IPS-11a (cell line): ENCODE data around the gene ITM2B.
"Not testable (repeated sequence)": the region's sequence is repeated elsewhere in the genome, so short reads cannot be mapped to it uniquely, and the experiment has no call there.

Experiments used
- H3K4me3 ChIP-seq: one replicate; pipeline ENCODE4 v1.5.1; 2013; ENCODE audit warnings: low read depth, low read length, control low read depth

Gene ITM2B

DNA sequence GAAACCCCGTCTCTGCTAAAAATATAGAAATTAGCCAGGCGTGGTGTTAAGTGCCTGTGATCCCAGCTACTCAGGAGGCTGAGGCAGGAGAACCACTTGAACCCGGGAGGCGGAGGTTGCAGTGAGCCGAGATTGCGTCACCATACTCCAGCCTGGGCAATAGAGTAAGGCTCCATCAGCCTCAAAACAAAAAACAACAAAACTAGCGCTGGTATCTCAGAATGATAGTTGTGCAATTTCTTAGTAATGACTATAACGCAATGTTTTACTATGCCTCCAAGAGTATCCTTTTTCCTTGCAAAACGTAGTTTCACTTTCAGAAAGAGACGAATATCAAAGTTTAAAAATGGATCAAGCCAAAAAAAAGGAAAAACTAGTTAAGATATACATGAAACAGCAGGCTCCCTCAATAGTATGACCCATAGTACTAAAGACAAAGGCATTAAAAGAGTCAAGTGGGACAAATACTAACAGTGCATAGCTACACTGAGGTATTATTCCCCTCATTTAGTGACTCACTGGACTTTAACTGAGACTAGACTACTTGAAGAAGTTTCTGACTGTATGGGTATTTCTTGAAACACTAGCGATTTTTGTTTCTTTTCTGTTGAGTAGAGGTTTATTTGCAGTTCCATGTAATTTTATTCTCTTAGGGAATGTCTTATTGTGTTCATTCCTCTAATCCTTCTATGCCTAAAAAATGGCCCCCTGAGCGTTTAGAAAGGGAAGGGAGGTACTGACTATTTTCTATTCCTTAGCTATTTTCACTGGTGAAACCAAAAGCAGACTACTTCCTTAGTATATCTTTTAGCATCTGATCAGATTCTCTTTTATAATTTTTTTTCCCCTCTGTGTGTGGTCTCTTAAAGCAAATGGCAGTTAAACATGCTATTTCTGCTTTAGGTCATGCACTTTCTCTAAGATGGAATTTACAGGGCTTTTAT is 10.4 kb upstream of the ITM2B start:
- no peak overlapping the region for H3K4me3 ChIP-seq

GRCh38 chr13:48224701-48225100 is 8.3 kb upstream of the ITM2B start:
- no peak overlapping the region for H3K4me3 ChIP-seq

DNA sequence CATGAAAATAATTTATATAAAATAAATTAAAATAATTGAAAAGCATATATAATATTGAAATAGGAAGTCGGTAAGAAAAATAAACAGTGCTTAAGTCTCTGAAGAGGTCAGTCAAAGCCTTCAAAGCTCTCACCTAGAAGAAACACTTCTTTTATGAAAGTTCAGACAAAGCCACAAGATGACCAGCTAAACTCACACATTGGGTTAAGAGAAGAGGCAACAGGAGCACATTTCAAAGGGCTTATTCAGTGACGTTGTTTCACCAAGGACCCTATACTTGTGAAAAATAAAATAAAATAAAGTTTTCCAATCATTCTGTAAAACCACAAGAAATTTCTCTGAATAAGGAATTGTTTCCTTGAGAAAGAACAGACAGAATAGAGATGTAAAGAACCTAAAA is 2.5 kb upstream of the ITM2B start:
- no peak overlapping the region for H3K4me3 ChIP-seq

DNA sequence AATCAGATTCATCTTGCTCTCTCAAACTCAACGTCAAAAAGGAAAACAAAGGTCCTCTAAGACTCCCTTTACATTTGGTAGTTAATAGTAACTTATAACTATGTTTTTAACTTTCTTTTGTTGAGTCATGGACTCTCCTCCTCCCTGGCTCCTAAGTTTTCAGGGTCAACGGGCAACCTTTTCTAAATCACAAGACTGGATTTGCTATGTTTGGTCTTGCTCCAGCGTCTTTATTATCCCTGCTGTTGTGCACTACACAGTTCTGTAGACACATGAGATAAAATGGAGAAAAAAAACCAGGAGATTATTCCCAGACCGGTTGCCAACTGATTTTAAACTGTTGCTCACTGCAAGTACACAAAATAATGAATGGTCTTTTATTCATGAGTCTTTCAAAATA is 1.9 kb upstream of the ITM2B start:
- H3K4me3 ChIP-seq = no peak overlapping the region

- H3K4me3 ChIP-seq = no peak overlapping the region
These were observed 1.1 kb upstream of the ITM2B start for GRCh38 chr13:48231933-48232332.

DNA sequence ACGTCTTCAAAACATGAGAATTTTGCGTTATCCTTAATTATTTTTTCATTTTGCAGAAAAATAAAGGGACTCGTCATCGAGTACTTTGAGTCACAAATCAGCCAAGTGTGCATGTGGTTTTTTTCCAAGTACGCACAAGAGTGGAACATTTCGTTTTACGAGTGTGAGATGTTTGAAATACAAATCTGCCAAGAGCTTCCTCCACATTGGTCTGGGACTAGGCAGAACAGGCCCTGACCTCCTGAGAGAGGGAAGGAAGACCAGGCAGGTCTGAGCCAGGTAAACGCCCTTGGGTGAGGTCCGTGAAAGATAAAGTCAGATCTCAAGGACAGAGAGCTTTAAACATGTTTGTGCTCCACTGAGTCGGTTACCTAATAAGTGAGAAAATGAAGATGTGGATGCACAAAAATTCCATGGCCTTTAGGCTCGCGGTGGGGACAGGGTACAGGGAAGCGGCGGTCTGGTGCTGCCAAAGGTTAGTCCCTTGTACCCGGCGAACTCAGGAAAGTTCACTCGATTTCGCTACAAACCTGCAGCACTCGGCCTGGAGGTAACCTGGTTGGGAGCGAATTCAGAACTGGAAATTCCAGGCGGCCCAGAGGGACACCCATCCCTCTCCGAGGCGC is 473 bp upstream of the ITM2B start:
- peak overlapping the region; percentile 99 for H3K4me3 ChIP-seq

- peak overlapping the region; percentile 99 for H3K4me3 ChIP-seq
These were observed 983 bp downstream of the ITM2B start for GRCh38 chr13:48233889-48234488.

DNA sequence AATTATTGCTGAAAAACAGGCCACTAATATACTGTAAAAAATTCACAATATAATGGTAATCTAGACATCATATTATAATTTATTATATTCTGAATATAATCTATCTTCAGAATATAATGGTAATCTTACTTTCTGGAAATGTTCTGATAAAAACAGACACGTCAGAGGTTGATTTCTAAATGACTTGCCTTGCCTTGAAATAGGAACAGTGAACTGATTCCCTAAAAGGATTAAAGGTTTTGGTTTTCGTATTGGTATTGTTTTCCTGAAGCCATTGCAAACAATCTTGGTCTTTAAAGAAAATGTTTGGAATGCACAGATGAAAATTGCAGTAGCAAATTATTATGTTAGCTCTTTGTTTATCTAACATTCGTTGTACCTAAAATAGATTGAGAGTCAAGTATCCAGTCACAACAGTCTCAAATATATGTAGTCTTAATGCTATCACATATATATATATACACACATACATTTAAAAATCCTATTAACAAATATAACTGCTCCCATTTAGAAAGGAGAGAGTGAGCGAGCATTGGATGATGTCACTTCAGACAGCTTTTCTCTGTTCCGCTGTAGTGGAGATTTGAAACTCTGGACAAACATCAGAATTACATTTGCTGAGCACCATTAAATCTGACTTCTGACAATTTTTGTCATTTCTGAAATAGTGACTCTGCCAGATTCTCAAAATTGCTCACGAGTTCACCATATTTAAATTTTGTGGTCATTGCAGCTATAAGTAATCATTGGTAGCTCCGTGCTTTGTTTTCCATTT is 1.7 kb downstream of the ITM2B start:
- peak overlapping the region; percentile 99 for H3K4me3 ChIP-seq

DNA sequence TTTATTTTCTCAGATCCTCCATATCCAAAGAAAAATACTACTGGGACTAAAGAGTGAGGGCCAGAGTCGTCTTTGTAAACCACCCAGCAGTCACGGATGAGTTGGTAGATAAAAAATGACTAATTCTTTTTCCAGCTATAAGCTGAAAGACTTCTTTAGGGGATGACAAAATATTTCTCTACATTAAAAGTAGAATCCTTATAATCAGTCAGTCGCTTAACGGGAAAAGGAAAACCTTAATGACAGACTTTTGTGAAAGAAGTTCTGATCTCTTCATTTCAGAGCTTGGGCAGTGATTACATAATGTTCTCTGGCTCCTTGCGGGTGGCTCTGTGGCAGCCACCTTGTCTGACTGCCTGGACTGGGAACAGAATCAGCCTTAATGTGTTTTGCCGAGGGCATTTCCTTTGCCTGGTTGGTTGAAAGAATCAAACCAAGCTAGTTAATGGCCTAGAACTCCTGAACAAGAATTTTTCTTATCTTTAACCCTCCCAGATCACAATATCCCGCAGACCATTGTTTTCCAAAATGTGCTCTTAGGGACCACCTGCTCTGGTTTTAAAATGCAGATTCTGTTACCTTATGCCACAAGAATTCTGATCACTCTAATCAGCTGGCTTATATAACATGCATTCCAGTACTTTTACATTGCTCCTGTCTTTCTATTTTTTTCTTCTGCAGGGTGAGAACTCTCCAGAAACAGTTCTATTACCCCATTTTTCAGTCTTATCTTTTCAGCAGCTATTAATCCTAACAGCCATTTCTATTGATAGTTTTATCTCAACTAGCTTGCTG is 2.5 kb downstream of the ITM2B start:
- H3K4me3 ChIP-seq = peak overlapping the region; percentile 99

DNA sequence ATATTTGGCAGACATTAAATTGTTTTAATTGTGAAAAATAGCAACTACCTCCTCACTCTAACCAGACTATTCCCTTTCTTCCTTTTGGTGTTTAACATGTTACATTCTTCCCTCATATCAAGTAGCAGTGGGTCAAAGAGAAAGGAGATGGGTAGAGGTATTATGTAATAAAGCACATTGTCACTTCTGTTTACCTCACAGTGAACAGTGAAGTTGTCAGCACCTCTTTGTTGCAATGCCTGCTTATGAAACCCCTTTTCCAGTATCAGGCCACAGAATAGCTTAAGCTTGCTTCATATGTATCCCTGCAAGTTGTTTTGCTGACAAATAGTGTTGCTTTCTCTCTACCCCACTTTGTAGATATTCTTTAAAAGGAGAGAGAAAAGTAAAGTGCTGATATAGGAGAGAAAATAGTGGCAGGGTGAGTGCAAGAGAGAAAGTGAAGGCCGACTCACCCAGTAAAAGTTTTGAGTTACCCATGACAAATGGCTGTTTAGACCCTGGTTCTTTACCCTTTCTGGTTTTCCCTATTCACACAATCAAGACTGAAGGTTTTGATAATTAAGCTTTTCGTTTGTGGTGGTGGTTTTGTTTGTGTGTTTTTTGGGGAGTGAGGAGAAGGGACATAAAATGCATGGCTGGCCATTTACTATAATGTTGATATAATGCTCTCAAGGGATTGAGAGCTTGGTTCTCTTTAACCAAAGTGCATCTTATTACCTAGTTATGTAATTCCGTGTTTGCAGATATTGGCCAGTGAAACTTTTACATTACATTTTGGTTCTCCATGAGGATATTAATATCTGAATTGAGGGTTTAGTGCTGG is 3.7 kb downstream of the ITM2B start:
- H3K4me3 ChIP-seq = no peak overlapping the region

GRCh38 chr13:48239369-48239768 is 6.4 kb downstream of the ITM2B start:
- H3K4me3 ChIP-seq = not testable (repeated sequence)

DNA sequence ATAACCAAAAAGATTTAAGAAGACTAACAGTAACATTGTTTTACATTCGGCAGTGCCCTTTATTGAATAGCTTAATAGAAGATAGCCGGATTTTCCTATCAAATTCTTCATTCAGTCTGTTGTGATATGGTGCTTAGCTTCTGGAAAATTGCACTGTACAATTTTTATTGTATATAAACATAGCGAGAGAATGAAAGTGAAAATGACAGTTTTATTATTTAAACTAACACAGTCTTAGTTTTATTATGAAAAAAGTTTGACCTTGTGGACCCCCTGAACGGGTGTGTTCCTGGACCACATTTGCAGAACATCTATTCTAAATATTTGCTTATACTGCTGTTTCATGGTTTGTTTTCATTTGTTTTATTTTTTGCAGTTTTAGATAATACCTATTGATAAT is 8.6 kb downstream of the ITM2B start:
- no peak overlapping the region for H3K4me3 ChIP-seq

DNA sequence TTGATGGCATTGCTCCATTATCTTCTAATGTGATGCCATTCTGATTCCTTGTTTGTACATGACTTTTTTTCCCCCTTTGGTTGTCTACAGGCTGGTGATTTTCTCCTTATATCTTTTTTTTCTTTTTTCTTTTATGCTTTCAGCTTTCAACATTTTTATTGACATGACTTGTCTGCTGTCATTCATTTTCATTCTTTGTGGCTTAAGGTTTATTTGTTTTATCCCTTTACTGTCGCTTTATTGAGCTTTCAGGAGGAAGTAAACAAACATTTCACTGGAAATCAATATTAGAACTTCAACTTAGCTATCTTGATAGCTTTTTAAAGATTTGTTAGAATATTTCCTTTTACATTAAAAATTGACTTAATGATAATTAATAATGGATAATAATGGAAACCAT is 9.7 kb downstream of the ITM2B start:
- no peak overlapping the region for H3K4me3 ChIP-seq

DNA sequence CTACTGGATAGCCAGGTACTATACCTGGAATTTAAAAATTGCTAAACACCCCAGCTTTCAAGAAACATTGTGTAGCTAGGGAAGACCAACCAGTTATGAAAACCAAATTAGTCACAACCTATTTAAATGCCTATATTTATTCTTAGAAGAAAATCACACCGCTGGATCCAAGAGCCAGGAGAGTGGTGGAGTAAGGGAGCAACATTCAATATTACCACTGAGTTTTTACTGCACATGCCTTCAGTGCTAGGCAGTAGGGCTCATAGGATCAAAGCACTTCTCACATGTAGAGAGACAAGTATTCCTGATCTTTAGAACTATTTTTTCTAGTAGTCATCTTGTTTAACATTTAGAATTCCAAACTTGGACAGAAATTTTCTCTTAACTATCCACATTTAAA is 11.2 kb downstream of the ITM2B start:
- no peak overlapping the region for H3K4me3 ChIP-seq

DNA sequence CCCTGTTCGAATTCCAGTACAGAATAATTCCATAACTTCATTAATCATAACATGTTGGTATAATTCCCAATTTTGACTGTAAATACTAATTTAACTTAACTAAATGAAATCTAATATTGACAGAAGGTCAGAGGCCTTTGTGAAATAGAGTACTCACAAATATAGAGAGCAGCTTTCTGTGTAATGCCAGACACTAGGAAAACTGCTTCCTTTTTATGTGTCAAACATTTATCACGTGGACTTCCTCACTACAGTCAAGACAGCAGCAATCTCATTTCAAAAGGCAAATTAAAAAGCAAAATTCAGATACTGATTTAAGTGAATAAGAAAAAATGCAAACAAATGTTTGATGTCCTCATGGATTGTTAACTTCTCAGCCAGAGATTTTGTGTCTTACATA is 13.1 kb downstream of the ITM2B start:
- no peak overlapping the region for H3K4me3 ChIP-seq

DNA sequence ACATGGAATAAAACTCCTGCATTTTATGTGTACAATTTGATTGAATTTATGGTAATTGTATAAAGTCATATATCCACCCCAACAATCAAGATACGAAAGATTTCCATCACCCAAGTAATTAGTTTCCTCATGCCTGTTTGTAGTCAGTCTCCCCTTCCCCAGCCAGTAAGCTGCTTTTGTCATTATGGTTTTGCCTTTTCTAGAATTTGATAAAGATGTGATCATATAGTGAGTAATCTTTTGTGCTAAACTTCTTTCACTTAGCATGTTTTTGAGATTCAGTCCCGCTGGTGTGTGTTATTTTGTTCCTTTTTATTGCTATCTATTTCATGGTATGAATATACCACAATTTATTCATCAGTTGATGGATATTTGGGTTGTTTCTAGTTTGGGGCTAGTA is 16.0 kb downstream of the ITM2B start:
- no peak overlapping the region for H3K4me3 ChIP-seq

GRCh38 chr13:48251611-48252081 is 18.6 kb downstream of the ITM2B start:
- no peak overlapping the region for H3K4me3 ChIP-seq

DNA sequence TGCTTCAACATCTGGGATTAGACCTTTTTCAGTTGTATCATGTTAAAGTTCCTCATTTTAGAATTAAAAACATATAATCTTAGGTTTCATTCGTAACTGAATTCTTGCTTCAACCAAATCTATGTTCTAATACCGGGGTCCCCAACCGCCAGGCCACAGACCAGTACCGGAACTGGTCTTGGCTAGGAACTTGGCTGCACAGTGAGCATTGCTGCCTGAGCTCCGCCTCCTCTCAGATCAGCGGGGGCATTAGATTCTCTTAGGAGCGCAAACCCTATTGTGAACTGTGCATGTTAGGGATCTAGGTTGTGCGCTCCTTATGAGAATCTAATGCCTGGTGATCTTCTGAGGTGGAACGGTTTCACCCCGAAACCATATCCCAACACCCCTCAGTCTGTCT is 19.2 kb downstream of the ITM2B start:
- no peak overlapping the region for H3K4me3 ChIP-seq

- H3K4me3 ChIP-seq = no peak overlapping the region
These were observed 20.8 kb downstream of the ITM2B start for GRCh38 chr13:48253849-48254248.
